A673 (cell line): ENCODE measurements around the gene TRPC6.

Experiments used
- EZH2 ChIP-seq: fragments of 200-600 bp; sonication (generic); IDR thresholded peaks from 2 replicates; pipeline ENCODE4 v1.6.1; 2017; ENCODE audit warnings: borderline replicate concordance, low read depth, mild to moderate bottlenecking, mixed read lengths, antibody characterized with exemption, low read length; ENCODE audit not compliant: poor library complexity, severe bottlenecking
- TF ChIP-seq, protein P1 (sequence below): fragments of 300-800, 200-600 bp; sonication (generic); conservative IDR thresholded peaks from 2 replicates; pipeline ENCODE4 v1.5.1; 2017; ENCODE audit warnings: low read depth, mild to moderate bottlenecking, antibody characterized with exemption, low read length, moderate library complexity, mixed read lengths

DNA sequence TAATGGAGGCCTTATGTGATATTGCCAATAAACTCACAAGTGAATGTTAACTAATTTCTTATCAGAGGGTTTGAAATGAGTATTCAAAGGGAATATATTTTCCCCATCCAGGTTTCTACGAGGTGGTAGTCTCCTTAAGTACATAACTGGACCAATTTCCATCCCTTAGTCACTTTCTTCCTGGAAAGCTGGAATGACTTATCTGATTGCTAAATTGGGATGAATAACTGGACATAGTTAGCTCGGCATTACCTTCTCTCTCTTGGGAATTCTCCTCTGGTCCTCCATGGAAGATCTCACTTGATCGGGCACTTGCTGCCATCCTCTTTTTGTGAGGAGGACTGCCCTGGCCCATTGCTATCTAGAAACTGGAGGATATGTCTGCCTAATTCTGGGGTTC is 109.1 kb downstream of the TRPC6 start:
- TF ChIP-seq, protein P1, sequence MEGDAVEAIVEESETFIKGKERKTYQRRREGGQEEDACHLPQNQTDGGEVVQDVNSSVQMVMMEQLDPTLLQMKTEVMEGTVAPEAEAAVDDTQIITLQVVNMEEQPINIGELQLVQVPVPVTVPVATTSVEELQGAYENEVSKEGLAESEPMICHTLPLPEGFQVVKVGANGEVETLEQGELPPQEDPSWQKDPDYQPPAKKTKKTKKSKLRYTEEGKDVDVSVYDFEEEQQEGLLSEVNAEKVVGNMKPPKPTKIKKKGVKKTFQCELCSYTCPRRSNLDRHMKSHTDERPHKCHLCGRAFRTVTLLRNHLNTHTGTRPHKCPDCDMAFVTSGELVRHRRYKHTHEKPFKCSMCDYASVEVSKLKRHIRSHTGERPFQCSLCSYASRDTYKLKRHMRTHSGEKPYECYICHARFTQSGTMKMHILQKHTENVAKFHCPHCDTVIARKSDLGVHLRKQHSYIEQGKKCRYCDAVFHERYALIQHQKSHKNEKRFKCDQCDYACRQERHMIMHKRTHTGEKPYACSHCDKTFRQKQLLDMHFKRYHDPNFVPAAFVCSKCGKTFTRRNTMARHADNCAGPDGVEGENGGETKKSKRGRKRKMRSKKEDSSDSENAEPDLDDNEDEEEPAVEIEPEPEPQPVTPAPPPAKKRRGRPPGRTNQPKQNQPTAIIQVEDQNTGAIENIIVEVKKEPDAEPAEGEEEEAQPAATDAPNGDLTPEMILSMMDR, result no peak
- TF ChIP-seq EZH2, result no peak
